ENCODE data around the gene NAIP.
"Not testable (repeated sequence)": the region's sequence is repeated elsewhere in the genome, so short reads cannot be mapped to it uniquely, and the experiment has no call there.

NAIP gene, protein sequence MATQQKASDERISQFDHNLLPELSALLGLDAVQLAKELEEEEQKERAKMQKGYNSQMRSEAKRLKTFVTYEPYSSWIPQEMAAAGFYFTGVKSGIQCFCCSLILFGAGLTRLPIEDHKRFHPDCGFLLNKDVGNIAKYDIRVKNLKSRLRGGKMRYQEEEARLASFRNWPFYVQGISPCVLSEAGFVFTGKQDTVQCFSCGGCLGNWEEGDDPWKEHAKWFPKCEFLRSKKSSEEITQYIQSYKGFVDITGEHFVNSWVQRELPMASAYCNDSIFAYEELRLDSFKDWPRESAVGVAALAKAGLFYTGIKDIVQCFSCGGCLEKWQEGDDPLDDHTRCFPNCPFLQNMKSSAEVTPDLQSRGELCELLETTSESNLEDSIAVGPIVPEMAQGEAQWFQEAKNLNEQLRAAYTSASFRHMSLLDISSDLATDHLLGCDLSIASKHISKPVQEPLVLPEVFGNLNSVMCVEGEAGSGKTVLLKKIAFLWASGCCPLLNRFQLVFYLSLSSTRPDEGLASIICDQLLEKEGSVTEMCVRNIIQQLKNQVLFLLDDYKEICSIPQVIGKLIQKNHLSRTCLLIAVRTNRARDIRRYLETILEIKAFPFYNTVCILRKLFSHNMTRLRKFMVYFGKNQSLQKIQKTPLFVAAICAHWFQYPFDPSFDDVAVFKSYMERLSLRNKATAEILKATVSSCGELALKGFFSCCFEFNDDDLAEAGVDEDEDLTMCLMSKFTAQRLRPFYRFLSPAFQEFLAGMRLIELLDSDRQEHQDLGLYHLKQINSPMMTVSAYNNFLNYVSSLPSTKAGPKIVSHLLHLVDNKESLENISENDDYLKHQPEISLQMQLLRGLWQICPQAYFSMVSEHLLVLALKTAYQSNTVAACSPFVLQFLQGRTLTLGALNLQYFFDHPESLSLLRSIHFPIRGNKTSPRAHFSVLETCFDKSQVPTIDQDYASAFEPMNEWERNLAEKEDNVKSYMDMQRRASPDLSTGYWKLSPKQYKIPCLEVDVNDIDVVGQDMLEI (N-terminal part only)

DNA sequence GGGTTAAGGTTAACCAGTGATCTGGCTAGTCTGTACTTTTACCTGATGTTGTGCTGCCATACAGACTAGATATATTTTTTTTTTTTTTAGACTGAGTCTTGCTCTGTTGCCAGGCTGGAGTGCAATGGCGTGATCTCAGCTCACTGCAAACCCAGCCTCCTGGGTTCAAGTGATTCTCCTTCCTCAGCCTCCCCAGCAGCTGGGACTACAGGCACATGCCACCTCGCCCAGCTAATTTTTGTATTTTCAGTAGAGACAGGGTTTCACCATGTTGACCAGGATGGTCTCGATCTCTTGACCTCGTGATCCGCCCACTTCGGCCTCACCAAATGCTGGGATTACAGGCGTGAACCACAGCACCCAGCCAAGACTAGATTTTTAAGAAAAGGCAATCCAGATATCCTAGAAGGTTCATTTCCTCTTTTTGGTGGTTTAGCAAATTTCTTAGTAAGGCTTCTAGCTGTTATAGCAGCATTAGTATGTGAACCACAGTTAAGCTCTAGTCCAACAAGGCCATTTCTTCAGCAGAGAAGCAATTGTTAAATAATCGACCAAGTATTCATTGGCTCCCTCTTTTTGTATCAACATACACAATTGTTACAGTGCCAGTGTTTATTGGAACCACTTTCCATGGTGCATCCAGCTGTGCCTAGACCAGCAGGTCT is at the start of gene NAIP:
NAIP (minus strand) TSS at position 51 of the 665 bp plus-strand sequence. CDS start 12,424 bp downstream, outside the sequence.
- DNase-seq (ENCODE audit: low read depth in 2 of 2, low spot score in 1 of 2), result not testable (repeated sequence)

DNA sequence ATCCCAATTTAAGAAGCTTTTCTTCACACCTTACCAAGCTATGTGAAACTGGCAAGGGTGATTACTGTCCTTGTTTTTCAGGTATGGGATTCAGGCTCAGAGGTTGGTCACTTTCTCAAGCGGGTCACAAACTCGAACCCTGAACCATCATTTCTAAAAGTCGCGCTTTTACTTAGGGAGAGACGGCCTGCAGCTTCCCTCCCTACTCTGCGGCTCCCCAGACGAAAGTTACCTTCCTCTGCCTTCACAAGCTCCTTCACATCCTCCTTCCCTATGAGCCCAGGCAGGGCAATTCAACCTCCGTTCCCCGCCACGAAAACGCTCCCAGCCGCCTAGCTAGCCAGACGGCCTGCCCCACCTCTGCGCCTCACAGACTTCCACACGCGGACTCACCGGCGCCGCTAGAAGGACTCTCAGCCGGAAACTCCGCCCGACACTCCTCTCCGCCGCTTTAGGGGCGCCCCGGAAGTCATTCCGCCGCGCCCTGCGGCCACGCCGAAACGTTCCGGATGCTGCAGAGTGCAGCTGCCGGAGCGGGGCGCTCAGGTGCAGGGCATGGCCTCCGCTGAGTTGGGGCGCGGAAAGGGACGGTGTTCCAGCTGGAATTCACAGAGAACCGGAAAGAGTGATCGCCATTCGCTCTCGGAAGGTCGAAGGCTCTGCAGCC is 42.3 kb upstream of the NAIP start, which contains the start of gene GTF2H2:
GTF2H2 (minus strand) TSS at position 415 of the 667 bp plus-strand sequence. CDS start 4,913 bp downstream, outside the sequence.
- DNase-seq (ENCODE audit: low read depth in 2 of 2, low spot score in 1 of 2), result not testable (repeated sequence)

DNA sequence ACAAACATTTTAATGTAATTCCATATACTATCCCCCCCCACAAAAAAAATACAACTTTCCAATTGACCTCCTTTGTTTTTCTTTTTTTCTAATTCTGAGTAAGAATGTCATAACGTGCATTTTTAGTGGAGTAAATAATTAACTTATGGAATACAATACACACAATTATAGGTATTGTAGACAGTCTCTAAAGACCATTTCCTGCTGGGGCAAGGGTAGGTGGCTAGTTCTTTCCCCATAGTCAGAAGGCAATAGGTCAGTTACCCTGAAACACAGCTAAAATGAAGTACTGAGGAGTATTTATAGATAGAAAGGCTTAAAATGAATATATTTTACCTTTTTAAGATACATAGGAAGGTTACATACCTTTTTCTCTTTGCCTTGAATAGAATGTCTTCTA is 36.2 kb upstream of the NAIP start:
- not testable (repeated sequence) for DNase-seq (ENCODE audit: low read depth in 2 of 2, low spot score in 1 of 2)

DNA sequence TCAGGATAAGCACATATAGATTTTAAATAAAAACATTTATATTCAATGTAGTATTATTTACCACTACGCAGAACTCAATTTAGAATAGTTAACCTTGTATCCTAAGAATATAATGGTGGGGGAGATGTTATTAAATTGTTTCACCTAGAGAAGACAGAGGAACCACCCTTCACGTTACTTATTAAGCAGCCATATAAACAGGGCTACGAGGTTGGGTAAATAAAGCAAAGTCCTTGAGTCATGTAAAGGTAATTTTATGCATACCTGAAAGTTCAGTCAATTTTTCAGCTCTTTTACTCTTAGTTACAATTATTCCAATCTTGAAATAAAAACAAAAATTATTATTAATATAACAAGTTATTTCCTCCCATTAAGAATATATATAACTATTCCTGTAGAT is 34.3 kb upstream of the NAIP start:
- not testable (repeated sequence) for DNase-seq (ENCODE audit: low read depth in 2 of 2, low spot score in 1 of 2)

DNA sequence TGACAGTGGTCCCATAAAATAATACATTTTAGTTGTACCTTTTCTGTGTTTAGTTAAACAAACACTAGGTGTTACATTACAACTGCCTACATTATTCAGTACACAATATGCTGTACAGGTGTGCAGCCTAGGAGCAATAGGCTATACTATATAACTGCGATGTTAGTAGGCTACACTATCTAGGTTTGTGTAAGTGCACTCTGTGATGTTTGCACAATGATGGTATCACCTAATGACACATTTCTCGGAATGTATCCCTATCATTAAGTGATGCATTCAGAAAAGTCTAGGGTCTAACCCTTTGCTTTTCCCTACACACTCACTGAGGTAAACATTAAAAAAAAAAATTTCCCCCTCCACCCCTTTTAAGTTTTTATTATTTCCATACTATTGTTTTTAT is 19.7 kb upstream of the NAIP start:
- DNase-seq (ENCODE audit: low read depth in 2 of 2, low spot score in 1 of 2), result not testable (repeated sequence)

DNA sequence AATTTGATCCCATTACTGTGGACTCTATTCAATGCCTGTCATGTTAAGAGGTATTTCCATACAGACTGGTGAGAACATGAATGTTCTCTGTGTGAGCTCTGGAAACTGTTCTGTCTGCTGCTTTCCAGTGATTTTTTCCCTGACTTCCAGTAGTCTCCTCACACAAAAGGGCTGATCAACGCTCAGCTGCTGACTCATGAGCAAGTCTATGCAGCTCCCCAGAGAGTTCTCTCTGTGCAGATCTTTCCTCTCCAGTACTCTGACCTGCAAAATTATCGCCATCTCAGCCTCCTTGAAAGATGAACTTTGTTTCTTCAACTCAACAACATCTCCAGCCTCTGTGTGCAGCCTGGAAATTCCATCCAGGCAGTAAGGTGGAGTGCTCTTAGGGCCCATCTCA is 19.0 kb upstream of the NAIP start:
- DNase-seq (ENCODE audit: low read depth in 2 of 2, low spot score in 1 of 2), result not testable (repeated sequence)

DNA sequence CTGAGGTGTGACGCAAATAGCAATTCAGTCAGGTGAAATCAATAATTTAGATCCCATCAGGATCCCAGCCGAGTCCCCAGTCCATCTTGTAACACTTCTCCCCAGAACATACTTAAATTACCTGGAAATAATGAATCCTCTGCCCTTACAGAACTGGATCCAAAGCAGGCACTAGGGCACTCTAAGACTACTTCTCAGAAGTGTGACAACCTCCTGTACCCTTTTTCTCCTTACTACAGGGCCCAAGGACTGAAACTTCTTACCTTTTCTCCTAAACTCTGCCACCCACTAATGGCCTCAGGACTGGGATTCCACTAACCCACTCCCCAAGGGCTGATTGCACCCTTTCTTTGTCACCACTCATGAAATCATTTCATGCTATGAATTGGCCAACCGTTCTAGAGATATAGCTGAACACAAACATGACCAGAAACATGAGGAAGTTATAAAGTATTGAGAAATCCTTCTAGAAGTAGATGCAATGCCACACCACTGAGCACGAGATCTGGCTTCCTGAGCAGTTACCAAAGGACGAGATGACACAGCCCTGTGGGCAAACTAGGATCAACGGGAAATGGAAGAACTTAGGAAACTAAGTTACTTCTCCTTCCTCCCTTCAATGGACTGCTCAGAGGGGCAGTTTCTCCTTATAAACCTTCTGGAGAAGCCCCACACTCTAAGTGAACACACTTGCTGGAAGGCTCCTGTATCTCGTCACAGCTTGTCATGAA is 6.1 kb upstream of the NAIP start:
- not testable (repeated sequence) for DNase-seq (ENCODE audit: low read depth in 2 of 2, low spot score in 1 of 2)

DNA sequence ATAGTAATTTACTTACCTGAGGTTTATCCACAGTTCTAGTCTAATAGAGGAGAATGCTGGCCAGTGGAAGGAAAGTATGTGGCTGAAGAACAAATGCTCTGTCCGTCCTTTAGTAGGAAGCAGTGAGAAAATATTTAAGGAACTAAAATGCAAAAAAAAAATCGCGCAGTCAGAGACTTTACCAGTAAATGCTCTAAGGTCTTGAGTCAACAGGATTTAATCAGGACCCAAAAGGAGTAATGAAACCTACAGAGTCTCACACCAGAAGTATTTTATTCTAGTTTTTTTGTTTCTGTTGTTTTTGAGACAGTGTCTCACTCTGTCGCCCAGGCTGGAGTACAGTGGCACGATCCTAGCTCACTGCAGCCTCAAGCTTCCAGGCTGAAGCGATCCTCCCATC is 4.5 kb downstream of the NAIP start:
- DNase-seq (ENCODE audit: low read depth in 2 of 2, low spot score in 1 of 2), result not testable (repeated sequence)

DNA sequence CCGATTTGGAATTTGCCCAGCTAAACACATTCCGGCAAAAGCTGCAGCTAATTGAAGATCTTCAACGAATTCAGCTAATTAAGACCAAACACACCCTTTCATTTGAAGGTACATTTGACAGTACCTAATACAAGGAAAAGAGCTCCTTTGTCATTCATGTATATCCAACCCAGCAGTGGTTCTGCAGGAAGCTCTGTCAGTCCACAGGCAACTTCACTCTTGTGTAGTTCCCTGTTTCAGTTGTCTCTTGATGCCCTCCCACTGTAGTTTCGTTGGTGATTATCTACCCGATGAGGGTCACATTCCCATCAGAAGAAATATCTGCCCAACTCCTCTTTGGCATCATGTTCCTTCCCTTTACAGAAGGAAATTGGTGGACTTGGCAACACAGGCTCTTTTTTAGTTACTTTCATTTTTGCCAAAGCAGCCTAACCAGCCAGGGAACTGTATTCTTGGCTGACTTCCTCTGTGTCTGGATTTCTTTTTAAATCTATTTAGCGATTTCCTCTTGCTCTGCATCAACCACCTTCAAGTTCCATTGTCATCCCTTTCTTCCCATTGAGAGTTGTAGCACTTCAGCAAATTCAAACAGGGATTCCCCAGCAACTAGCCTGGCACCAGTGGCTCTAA is 6.6 kb downstream of the NAIP start:
- DNase-seq (ENCODE audit: low read depth in 2 of 2, low spot score in 1 of 2), result not testable (repeated sequence)

DNA sequence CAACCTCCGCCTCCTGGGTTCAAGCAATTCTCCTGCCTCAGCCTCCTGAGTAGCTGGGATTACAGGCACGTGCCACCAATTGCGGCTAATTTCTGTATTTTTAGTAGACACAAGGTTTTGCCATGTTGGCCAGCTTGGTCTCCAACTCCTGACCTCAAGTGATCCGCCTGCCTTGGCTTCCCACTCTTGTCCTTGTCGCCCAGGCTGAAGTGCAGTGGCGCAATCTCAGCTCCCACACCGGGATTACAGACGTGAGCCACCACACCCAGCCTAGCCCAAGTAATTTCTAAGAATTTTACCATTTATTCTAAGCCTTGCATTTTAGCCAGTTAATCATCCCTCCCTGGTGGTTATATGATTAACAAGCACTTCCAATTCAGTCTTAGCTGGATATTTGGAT is 11.0 kb downstream of the NAIP start:
- no peak for DNase-seq (ENCODE audit: low read depth in 2 of 2, low spot score in 1 of 2)

DNA sequence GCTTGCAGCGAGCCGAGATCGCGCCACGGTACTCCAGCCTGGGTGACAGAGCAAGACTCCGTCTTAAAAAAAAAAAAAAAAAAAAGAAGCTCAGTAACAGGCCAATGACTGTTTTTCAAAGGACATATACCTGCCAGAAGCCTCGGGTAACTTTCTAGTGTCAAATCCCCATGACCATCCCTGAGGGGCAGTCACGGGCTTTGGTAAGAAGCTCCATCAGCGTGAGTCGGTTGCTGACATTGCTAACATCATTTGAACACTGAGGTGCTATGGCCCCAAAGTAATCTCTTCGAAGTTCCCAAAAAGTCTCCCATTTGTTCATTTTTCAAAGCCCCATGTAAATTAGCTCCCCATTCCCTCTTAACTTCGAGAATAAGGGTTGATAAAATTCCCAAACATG is 11.6 kb downstream of the NAIP start:
- no peak for DNase-seq (ENCODE audit: low read depth in 2 of 2, low spot score in 1 of 2)

DNA sequence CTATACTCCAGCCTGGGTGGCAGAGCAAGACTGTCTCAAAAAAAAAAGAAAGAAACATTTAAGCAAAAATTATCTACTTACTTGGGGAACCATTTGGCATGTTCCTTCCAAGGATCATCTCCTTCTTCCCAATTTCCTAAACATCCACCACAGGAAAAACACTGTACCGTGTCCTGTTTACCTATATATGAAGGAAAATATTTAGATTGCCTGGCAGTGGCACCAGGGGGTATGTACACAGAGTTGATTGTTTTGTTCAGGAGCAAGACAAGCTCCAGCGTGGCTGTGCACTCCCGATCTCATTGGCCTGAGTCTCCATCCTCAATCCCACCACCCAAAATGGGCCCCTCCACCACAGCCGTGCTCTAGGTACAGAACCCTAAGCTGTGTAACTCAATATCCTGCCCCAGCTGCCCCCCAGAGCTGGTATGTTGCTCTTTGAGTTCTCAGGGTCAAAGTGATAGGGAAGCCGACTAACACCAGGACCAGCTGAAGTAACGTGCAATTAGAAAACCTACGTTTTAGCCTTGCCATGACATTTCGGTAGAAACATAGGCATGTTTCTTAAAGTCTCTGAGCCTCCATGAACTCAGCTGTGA is 13.8 kb downstream of the NAIP start:
- no peak for DNase-seq (ENCODE audit: low read depth in 2 of 2, low spot score in 1 of 2)

DNA sequence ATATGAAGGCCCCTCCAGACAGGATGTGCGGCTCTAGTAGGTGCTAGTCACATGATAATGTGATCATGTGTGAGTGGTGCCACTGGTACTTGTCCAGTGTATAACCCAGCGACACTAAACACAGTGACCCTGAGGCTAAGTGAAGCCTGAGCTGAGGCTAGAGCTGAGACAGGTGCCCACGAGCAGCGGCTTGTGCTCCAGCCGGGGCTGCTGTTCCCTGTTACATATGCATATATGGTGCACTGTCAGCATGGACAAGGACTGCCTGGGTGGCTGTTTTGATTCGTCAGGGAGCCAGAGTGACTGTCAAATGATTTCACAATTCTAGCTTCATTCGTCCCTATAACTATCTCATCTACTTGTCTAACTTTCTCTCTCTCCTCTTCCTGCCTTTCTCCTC is 18.2 kb downstream of the NAIP start:
- DNase-seq (ENCODE audit: low read depth in 2 of 2, low spot score in 1 of 2), result not testable (repeated sequence)

DNA sequence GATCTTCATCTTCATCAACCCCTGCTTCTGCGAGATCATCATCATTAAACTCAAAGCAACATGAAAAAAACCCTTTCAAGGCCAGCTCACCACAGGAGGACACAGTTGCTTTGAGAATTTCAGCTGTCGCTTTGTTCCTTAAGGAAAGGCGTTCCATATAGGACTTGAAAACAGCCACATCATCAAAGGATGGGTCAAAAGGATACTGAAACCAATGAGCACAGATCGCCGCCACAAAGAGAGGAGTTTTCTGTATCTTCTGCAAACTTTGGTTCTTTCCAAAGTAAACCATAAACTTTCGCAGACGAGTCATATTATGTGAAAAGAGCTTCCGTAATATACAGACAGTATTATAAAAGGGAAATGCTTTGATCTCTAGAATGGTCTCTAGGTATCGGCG is 40.3 kb downstream of the NAIP start:
- not testable (repeated sequence) for DNase-seq (ENCODE audit: low read depth in 2 of 2, low spot score in 1 of 2)

DNA sequence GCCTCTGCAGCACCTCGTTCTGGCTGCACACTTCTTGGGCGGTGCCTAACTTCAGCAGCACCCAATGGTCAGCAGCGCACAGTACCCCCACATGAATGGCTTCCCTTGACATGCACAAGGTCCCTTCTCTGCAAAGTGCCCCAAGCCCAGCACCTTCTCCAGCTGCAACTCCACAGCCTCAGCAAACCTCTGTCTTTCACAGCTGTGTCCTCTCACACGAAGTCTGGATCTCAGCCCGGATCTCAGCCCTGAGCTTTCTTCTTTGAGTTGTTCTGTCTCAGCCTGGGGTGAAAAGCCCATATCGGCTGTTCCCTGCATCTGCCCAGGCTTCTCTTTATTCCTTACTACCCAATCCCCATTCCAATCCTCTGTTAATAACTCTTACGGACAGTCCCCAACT is 57.9 kb downstream of the NAIP start:
- not testable (repeated sequence) for DNase-seq (ENCODE audit: low read depth in 2 of 2, low spot score in 1 of 2)

DNA sequence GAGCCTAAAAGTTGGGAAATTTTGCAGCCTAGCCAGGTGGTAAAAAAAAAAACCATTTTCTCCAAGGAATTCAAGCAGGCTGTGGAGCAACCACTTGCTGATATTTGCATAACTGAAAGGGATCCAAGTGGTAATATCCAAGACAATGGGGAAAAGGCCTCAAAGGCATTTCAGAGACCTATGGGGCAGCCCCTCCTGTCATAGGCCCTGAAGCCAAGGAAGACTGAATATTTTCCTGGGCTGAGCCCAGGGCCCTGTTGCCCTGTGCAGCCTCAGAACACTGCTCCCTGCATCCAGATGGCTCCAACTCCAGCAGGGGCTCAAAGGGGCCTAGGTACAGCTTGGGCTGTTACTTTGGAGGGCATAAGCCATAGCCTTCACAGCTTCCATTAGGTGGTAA is 60.6 kb downstream of the NAIP start:
- DNase-seq (ENCODE audit: low read depth in 2 of 2, low spot score in 1 of 2), result not testable (repeated sequence)

DNA sequence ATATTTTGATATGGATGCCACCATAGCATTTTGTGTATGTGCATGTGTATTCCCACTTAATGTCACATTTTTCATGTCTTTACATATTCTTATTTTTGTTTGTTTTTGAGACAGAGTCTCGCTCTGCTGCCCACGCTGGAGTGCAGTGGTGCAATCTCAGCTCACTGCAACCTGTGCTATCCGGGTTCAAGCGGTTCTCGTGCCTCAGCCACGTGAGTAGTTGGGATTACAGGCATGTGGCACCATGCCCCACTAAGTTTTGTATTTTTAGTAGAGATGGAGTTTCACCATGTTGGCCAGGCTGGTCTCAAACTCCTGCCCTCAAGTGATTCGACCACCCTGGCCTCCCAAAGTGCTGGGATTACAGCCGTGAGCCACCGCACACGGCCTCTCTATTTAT is 72.1 kb downstream of the NAIP start:
- DNase-seq (ENCODE audit: low read depth in 2 of 2, low spot score in 1 of 2), result not testable (repeated sequence)

DNA sequence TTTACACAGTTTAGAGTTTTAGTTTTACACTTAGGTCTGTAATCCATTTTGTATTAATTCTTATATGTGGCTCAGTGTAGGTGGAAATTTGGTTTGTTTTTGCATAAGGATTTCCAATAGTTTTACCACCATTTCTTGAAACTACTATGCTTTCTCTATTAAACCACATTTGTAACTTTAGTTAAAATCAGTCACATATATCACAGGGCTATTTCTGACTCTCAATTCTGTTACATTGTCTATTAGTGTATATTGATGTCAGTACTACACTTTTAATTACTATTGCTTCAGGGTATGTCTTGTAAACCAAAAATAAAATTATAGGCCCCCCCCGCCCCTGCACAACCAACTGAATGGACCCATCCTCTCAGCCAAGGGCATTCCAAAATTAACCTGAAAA is 92.6 kb downstream of the NAIP start:
- not testable (repeated sequence) for DNase-seq (ENCODE audit: low read depth in 2 of 2, low spot score in 1 of 2)

Data from stimulated activated CD8-positive, alpha-beta memory T cell treated with anti-CD3 and anti-CD28 coated beads, Interleukin-4, amount 100 ng/mL, for 4 hours (primary cell).